Measurements from ENCODE around the gene APOC4.

- TF ChIP-seq POLR2AphosphoS5 (IDR thresholded peaks at IDR 0.05; ENCODE audit: low read depth, low read length) (no peak), CTCF (IDR thresholded peaks at IDR 0.05) (no peak)
These were observed 6.8 kb downstream of the APOC4 start for GRCh38 chr19:44948763-44949374.

Measured in Panc1 (cell line).